Measurements from ENCODE around the gene NEFH. TPM values are rescaled to one million over a fixed set of nuclear protein-coding genes. Genes with fewer than 3 reads are reported as not detected.
"Not testable (repeated sequence)": the region's sequence is repeated elsewhere in the genome, so short reads cannot be mapped to it uniquely, and the experiment has no call there.

NEFH gene
- total RNA-seq, 1 experiment from 2014 or later = 22.0 TPM

DNA sequence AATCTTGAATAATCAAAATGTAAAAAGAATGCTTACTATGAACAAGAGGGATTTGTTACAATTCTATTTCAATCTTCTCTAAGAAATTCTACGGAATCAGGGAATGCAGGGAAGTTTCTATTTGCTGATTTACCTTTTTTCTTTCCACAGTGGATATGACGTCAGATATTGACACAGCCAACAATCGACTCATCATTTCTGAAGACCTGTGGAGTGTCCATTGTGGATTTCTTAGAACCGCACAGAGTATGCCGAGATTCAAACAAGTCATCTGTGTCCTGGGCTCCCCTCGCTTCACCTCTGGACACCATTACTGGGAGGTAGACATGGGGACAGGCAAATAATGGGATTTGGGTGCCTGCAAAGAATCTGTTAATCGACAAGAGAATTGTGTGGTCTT lies 45.7 kb upstream of the NEFH start:
- no peaks in the 10 kb centered on the region for H3K36me3 ChIP-seq (ENCODE audit: insufficient read depth, low read length, poor library complexity, severe bottlenecking)
- H3K9me3 ChIP-seq (ENCODE audit: low read depth, low read length, poor library complexity, severe bottlenecking) = no peaks in the 10 kb centered on the region
- H3K4me3 ChIP-seq (ENCODE audit: low read depth, low read length, poor library complexity, severe bottlenecking) = no peak overlapping the region
- ChIA-PET POLR2A (ENCODE audit: low non-redundant PET) (no interaction called here), CTCF (no interaction called here)
- no TSS peak for BruUV-seq (replicated peaks)
- TF ChIP-seq EZH2 (IDR thresholded peaks at IDR 0.05; ENCODE audit: borderline replicate concordance, low read depth, low read length, poor library complexity, severe bottlenecking) = no peak
- TF ChIP-seq, protein P1, sequence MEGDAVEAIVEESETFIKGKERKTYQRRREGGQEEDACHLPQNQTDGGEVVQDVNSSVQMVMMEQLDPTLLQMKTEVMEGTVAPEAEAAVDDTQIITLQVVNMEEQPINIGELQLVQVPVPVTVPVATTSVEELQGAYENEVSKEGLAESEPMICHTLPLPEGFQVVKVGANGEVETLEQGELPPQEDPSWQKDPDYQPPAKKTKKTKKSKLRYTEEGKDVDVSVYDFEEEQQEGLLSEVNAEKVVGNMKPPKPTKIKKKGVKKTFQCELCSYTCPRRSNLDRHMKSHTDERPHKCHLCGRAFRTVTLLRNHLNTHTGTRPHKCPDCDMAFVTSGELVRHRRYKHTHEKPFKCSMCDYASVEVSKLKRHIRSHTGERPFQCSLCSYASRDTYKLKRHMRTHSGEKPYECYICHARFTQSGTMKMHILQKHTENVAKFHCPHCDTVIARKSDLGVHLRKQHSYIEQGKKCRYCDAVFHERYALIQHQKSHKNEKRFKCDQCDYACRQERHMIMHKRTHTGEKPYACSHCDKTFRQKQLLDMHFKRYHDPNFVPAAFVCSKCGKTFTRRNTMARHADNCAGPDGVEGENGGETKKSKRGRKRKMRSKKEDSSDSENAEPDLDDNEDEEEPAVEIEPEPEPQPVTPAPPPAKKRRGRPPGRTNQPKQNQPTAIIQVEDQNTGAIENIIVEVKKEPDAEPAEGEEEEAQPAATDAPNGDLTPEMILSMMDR (conservative IDR thresholded peaks at IDR 0.05; ENCODE audit: low read depth, low read length) = no peak
- intact Hi-C loops (cut with micrococcal nuclease; ENCODE audit: unreplicated experiment) = no loop called here
- H3K27ac ChIP-seq (ENCODE audit: low read depth, low read length, poor library complexity, severe bottlenecking) = no peak overlapping the region
- peaks cover 2% of the 10 kb centered on the region for H3K27me3 ChIP-seq (replicated peaks; ENCODE audit: insufficient read depth, low read depth, low read length, poor library complexity)
- H3K4me1 ChIP-seq (ENCODE audit: insufficient read depth, low read length, poor library complexity, severe bottlenecking) = no peaks in the 10 kb centered on the region
- DNase-seq (ENCODE audit: low spot score) = no peak

- intact Hi-C loops (cut with micrococcal nuclease; ENCODE audit: unreplicated experiment) = no loop called here
- peaks cover 2% of the 10 kb centered on the region for H3K27me3 ChIP-seq (replicated peaks; ENCODE audit: insufficient read depth, low read depth, low read length, poor library complexity)
- POLR2A ChIA-PET (ENCODE audit: low non-redundant PET) = no interaction called here
These were observed 44.5 kb upstream of the NEFH start for GRCh38 chr22:29435236-29436136.

GRCh38 chr22:29438283-29438682 lies 41.7 kb upstream of the NEFH start, which contains the start of gene RFPL1:
Gene RFPL1, plus strand, starts transcription at chr22:29438583.
- BruUV-seq (replicated peaks); H3K9me3 ChIP-seq (ENCODE audit: low read depth, low read length, poor library complexity, severe bottlenecking); H3K27ac ChIP-seq (ENCODE audit: low read depth, low read length, poor library complexity, severe bottlenecking); CTCF ChIA-PET; POLR2A ChIA-PET (ENCODE audit: low non-redundant PET); intact Hi-C loops (cut with micrococcal nuclease; ENCODE audit: unreplicated experiment); H3K36me3 ChIP-seq (ENCODE audit: insufficient read depth, low read length, poor library complexity, severe bottlenecking); H3K4me3 ChIP-seq (ENCODE audit: low read depth, low read length, poor library complexity, severe bottlenecking); H3K27me3 ChIP-seq (replicated peaks; ENCODE audit: insufficient read depth, low read depth, low read length, poor library complexity); H3K4me1 ChIP-seq (ENCODE audit: insufficient read depth, low read length, poor library complexity, severe bottlenecking); DNase-seq (ENCODE audit: low spot score): not testable (repeated sequence)

More at GRCh38 chr22:29435236-29436136, 44.5 kb upstream of the NEFH start:
- BruUV-seq (replicated peaks) = no TSS peak
- DNase-seq (ENCODE audit: low spot score) = no peak
- no peaks in the 10 kb centered on the region for H3K9me3 ChIP-seq (ENCODE audit: low read depth, low read length, poor library complexity, severe bottlenecking)
- H3K27ac ChIP-seq (ENCODE audit: low read depth, low read length, poor library complexity, severe bottlenecking) = no peak overlapping the region
- CTCF ChIA-PET = no interaction called here
- H3K4me1 ChIP-seq (ENCODE audit: insufficient read depth, low read length, poor library complexity, severe bottlenecking) = no peaks in the 10 kb centered on the region
- no peak overlapping the region for H3K4me3 ChIP-seq (ENCODE audit: low read depth, low read length, poor library complexity, severe bottlenecking)
- TF ChIP-seq EZH2 (IDR thresholded peaks at IDR 0.05; ENCODE audit: borderline replicate concordance, low read depth, low read length, poor library complexity, severe bottlenecking) = no peak
- TF ChIP-seq, protein P1 (conservative IDR thresholded peaks at IDR 0.05; ENCODE audit: low read depth, low read length) = no peak
- H3K36me3 ChIP-seq (ENCODE audit: insufficient read depth, low read length, poor library complexity, severe bottlenecking) = no peaks in the 10 kb centered on the region

DNA sequence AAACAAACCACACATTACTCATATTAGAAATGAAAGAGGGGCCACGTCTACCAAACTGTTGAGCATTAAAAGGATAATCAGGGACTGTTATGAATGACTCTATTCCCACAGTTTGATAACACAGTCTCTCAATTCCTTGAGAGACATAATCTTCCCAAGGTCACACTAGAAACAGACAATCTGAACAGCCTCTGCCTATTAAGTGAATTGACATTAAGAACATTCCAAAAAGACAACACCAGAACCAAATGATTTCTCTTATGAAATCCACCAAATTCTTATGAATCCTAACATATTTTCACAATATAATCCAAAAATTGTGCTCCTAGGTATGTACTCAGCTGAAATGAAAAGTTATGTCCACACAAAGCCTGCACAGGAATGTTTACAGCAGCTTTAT lies 37.0 kb upstream of the NEFH start:
- CTCF ChIA-PET = no interaction called here
- no peak for TF ChIP-seq EZH2 (IDR thresholded peaks at IDR 0.05; ENCODE audit: borderline replicate concordance, low read depth, low read length, poor library complexity, severe bottlenecking)
- TF ChIP-seq, protein P1 (conservative IDR thresholded peaks at IDR 0.05; ENCODE audit: low read depth, low read length) = no peak
- BruUV-seq (replicated peaks) = no TSS peak

More for the DNA sequence above, 37.0 kb upstream of the NEFH start:
- no peak for DNase-seq (ENCODE audit: low spot score)
- Histone ChIP-seq H3K27me3 (replicated peaks; ENCODE audit: insufficient read depth, low read depth, low read length, poor library complexity) (no peaks in the 10 kb centered on the region), H3K4me3 (ENCODE audit: low read depth, low read length, poor library complexity, severe bottlenecking) (no peak overlapping the region), H3K9me3 (ENCODE audit: low read depth, low read length, poor library complexity, severe bottlenecking) (no peaks in the 10 kb centered on the region), H3K27ac (ENCODE audit: low read depth, low read length, poor library complexity, severe bottlenecking) (no peak overlapping the region), H3K36me3 (ENCODE audit: insufficient read depth, low read length, poor library complexity, severe bottlenecking) (no peaks in the 10 kb centered on the region), H3K4me1 (ENCODE audit: insufficient read depth, low read length, poor library complexity, severe bottlenecking) (no peaks in the 10 kb centered on the region)
- POLR2A ChIA-PET (ENCODE audit: low non-redundant PET) = no interaction called here
- intact Hi-C loops (cut with micrococcal nuclease; ENCODE audit: unreplicated experiment) = no loop called here

Data from A673 (cell line).